Kidney capillary endothelial cell (primary cell): ENCODE results near the gene EYS.
A peak's percentile ranks its signal among the peaks of the same experiment; 100 is the strongest.
"Not testable (repeated sequence)": the region's sequence is repeated elsewhere in the genome, so short reads cannot be mapped to it uniquely, and the experiment has no call there.

Experiments
- DNase-seq: peaks from one replicate; pipeline ENCODE4 v3.0.0-alpha.2; 2018; ENCODE audit warnings: low spot score

EYS gene

DNA sequence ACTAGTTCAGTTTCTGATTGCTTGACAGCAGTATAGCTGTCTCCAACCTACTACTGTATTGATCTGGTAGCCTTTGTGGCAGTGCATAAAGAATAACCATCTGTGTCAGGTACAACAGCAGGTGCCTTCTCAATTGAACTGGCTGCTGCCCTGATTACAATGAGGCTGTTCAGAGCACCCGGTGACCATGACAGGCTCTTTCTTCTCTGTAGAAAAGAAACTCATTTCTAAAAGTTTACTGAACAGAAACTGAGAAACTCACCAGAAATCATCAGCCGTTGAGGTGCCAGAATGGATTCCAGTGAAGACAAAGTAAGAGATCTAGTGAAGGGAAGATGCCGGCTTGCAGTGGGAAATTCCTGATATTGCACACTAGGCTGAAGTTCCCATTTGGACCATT, 1117.1 kb downstream of the EYS start:
- DNase-seq: no peak

- no peak for DNase-seq
These were observed 1126.7 kb downstream of the EYS start for GRCh38 chr6:64580346-64580745.

DNA sequence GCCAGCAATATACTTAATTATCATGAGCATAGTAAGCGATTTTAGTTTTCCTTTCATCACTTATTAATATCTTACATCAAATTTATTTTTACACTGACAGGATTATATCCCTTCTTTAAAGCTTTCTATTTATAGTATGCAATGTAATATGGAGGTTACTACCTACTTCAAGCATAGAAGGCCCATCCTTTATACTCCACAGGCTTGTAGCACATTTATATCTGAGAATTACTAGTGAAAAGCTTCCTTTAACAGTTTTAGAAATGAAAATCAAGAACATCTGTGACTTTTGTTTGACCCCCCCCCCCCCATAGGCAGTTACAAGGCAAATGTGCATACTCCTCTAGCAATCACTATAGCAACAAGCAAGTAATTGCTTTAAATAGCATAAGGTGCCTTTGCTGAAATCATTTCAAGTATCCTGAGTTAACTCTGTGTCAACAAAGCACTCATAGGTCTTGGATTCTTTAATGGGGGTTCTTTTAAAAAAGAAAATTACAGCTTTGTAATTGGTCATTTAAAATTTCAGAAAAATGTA, 1153.7 kb downstream of the EYS start:
- DNase-seq: no peak

DNA sequence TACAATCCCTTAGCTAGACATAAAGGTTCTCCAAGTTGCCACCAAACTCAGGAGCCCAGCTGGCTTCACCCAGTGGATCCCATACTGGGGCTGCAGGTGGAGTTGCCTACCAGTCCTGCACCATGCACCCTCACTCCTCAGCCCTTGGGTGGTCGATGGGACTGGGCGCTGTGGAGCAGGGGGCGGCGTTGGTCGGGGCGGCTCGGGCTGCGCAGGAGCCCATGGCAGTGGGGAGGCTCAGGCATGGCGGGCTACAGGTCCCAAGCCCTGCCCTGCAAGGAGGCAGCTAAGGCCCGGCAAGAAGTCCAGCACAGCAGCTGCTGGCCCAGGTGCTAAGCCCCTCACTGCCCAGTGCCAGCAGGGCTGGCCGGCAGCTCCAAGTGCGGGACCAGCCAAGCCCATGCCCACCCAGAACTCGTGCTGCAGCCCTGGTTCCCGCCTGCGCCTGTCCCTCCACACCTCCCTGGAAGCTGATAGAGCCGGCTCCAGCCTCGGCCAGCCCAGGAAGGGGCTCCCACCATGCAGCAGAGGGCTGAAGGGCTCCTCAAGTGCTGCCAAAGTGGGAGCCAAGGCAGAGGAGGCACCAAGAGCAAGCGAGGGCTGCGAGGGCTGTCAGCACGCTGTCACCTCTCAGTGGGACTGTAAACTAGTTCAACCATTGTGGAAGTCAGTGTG, 1159.3 kb downstream of the EYS start:
- no peak for DNase-seq

- DNase-seq: no peak
These were observed 1167.1 kb downstream of the EYS start for GRCh38 chr6:64539917-64540316.

DNA sequence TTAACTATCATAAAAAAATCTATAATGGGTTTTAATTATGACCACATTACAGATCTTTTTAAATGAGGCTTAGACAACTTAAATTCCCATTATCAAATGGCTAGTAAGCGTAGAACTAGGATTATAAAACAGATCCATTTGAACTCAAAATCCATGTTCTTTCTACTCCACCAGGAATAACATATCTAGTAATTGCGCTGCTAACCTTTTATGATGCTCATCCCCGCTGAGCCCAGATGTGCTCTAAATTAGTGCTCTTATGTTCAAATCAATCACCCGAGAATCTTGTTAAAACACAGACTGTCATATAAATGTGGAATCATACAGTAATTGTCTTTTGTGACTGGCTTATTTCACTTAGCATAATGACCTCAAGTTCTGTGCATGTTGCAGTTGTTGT, 1168.3 kb downstream of the EYS start:
- no peak for DNase-seq

GRCh38 chr6:64527899-64528298, 1179.1 kb downstream of the EYS start:
- no peak for DNase-seq

- no peak for DNase-seq
These were observed 1184.2 kb downstream of the EYS start for GRCh38 chr6:64522859-64523258.

- DNase-seq: peak; percentile 1
These were observed 1187.0 kb downstream of the EYS start for GRCh38 chr6:64520050-64520449.

GRCh38 chr6:64516393-64516792, 1190.6 kb downstream of the EYS start:
- DNase-seq: no peak

DNA sequence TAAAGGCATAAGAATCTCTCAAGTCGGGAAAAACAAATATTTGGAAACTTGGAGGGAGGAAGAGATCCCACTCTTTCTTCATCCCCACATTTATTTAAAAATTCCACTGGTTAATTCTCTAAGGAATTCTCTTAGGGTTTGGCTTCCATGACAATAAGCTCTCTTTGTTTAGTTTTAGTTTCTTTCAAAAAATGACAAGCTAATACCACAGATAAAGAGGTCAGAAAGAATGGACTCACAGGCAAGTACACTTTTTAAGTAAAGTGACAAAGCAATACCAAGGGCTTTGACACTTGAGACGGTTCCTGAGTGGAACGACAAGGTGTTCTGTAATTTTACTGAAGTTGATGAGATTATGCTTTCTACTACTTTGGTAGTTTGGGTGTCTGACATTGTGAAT, 1199.4 kb downstream of the EYS start:
- no peak for DNase-seq

DNA sequence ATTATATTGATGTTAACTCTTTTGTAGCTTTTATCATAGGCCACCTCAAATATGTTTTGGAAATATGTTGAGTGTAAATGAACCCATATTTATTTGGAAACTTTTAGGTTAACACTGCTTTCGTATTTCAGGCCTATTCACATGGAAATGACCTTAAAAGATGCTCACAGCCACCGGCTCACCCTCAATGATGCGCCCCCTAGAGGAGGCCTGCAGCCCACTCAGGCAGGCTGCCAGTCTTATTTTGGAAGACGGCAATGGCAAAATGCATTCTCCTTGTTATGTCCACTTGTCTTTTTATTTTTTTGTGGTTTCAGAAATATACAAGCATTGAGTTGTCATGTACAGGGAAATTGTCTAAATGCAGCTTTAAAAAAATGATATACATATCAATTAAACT, 1201.7 kb downstream of the EYS start:
- no peak for DNase-seq

- no peak for DNase-seq
These were observed 1202.5 kb downstream of the EYS start for GRCh38 chr6:64504503-64504902.

DNA sequence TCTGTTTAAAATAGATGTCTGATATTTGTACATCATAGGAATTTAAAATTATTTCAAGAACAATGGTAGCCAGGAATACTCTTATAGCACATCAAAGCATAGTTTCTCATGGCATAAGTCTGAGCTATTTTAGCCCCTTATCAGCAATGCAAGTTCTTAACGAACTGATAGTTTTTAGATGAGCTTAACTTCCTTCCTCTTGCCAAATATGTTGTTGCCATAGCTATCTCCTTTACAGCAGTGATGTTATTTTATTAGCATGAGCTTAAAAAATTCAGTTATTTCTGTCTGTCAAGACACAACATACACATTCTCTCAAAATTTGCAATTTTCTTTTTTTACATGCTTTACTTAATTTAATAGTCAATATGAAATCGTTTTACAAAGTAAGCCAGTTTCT, 1204.2 kb downstream of the EYS start:
- DNase-seq: no peak

DNA sequence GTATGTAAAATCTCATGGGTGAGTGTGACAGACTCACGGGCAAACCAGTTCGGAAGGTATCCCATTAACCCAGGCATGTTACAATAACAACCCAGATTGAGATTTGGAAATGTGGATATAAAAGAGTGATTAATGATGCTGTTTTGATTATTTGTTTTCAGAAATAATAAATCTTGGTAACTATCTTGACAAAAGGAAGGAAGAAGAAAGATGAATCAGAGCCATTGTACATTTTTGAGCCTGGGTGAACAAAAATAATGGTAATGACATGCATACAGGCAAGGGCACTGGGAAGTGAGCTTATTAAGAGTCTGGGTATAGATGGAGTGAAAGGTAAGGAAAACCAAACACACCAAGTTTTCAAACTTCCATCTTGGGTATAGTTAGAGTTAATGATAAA, 1209.4 kb downstream of the EYS start:
- no peak for DNase-seq

- no peak for DNase-seq
These were observed 1217.3 kb downstream of the EYS start for GRCh38 chr6:64489763-64490162.

- no peak for DNase-seq
These were observed 1220.3 kb downstream of the EYS start for GRCh38 chr6:64486578-64487351.

DNA sequence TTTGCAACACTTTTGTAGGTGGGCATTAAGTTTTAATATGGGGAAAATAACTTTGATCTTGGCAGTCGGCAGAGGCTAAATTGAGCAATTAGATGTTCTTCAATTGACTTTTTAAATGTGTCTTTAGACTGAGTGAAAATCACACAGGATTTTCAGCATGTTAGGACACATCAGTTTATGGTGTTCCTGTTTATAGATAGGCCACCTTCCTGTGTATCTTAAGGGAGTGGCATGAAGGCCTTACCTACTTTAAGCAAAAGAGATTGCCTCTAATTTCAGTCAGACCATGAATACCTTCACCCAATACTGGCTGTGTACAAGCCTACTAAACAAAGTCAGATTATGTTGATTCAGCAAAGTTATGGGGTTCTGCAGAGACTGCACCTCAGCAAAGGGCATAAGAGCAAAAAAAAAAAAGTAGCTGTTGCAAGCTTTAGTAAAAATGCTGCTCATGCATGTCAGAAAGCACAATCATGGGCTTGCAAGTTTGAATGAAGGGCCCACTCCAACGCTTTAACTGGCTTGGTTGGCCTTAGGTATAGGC, 1223.0 kb downstream of the EYS start:
- DNase-seq: no peak

DNA sequence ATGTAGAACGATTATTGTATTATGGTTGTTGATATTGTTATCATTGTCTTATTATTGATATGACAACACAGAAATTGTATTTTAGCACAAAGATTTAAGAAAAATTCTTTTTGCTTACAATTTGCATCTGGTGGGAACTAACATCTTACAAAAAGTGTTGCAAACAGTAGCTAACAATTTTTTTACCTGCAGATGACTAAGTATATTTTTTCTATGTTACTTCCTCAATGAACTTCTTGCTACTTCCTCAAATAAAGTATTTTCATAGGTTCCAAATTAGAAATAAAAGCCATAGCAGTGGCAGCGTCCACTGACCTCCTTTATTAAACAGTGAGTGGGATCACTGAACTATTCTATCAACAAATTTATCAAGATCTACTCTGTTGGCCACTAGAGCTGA, 1224.4 kb downstream of the EYS start:
- no peak for DNase-seq

DNA sequence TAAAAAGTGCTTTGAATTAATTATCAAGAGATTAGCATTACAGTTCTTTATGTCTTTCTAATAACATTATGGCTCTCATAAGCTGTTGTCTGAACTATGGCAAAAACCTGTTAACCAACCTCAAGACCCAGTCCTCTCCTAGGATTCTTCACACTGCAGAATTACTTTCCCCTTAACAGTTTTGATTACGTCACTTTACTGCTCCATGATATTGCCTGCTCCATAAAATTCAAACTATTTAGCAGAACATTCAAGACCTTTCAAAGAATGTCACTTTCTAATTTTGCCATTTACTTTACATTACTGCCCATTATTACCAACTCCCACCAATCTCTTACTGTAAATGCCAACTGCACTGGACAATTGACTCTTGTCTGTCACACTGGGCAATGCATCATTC, 1227.9 kb downstream of the EYS start:
- DNase-seq: no peak

GRCh38 chr6:64477391-64477790, 1229.6 kb downstream of the EYS start:
- DNase-seq: no peak

- no peak for DNase-seq
These were observed 1230.1 kb downstream of the EYS start for GRCh38 chr6:64476935-64477334.

GRCh38 chr6:64469405-64469804, 1237.6 kb downstream of the EYS start:
- not testable (repeated sequence) for DNase-seq
